GM19468 (cell line): ENCODE measurements around the gene ZNF581.

Experiments used
- ATAC-seq: cut with Tn5 transposase; IDR thresholded peaks from one replicate; pipeline ENCODE4 v1.9.1; 2021; ENCODE audit warnings: mild to moderate bottlenecking, moderate library complexity, moderate number of reproducible peaks; ENCODE audit not compliant: unreplicated experiment; ENCODE audit errors: extremely low read depth

The ZNF581 gene

DNA sequence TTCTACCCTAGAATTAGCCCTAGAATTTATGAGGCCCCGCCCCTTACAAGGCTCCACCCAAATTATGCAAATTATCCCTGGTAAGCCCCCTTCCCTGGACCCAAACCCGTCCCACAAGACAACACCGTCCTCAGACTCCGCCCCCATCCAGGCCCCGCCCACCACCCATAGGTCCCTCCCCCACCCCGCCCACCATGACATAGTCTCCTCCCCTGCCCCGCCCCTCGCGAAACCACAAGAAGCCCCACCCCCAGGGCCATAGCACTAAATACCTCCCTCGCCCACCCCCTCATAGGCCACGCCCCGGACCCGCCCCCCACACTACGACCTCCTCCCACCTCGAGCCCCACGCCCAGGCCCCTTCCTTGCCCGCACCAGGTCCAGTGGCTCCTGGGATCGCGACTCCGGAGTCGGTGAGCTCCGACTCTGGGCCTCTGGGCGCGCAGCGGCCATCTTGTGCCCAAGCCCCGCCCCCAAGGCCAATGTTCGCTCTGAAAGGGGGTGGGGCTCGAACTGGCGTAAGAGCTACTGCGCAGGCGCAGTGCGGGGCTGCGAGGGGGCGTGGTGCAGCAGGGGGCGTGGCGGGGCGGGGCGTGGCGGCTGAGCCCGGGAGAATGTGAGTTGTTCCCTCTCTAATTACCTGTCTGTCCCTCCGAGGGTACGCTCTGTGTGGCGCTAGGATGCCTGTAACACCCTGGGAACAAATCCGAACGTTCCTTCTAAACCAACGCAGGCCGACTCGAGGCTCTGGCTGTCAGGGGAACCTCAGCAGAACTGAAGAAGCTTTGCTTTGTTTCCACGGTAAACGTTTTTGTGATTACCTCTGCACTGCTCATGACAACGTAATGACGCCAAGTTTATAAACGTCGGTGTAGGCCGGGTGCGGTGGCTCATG is 19.1 kb upstream of the ZNF581 start, which contains the start of gene ZNF784:
Gene ZNF784, minus strand, starts transcription at position 458 of the 895 bp plus-strand sequence. Its CDS starts 5 bp downstream, at position 453.
- ATAC-seq: no peak

DNA sequence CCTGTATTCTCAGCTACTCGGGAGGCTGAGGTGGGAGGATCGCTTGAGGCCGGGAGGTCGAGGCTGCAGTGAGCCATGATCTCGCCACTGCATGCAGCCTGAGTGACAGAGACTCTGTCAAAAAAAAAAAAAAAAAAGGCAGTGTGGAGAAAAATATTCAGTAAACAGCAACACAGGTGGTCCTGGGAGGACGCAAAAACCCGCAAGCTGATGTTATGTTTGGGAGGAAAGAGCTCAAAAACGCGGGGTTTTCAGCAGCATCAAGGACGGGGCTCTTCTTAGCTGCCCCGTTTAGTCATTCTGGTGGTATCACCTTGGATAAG is 18.5 kb upstream of the ZNF581 start:
- ATAC-seq: no peak

GRCh38 chr19:55626350-55626749 is 17.1 kb upstream of the ZNF581 start:
- no peak for ATAC-seq

DNA sequence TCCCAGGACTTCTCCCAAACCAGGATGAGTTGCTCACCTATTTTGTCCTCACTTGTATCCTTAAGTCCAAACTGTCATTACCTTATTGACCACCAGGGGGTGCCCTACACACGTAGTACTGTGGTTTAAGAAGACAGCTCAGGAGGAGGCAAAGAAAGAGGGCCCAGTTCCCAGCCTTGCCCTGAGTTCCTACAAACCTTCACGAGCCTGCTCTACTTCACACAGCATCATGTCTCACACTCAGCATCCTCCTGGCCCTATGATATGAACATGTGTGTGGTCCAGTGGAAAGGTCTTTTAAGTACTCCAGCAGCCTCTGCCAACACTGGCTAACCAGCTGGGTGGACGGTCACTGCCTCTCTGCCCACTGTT is 11.0 kb upstream of the ZNF581 start:
- no peak for ATAC-seq

DNA sequence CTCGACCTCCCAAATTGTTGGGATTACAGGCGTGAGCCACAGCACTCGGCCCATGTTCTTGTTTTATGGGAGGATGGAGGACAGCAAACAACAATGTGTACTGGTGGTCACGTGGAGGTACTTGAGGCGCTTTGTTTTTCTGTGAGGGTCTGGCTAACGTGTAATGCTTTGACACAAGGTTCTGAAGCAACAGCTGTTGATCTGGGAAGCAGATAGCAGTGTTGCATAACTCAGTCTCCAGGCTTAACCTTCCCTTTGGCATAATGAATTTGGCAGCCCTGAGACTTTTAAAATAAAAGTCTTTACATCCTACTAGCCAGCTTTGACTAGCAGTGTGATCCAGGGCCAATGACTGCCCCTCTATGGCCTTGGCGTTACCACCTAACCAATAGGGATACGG is 9.6 kb upstream of the ZNF581 start:
- no peak for ATAC-seq

GRCh38 chr19:55635334-55635717 is 8.1 kb upstream of the ZNF581 start:
- ATAC-seq: no peak

- no peak for ATAC-seq
These were observed 7.5 kb upstream of the ZNF581 start for GRCh38 chr19:55635856-55636440.

DNA sequence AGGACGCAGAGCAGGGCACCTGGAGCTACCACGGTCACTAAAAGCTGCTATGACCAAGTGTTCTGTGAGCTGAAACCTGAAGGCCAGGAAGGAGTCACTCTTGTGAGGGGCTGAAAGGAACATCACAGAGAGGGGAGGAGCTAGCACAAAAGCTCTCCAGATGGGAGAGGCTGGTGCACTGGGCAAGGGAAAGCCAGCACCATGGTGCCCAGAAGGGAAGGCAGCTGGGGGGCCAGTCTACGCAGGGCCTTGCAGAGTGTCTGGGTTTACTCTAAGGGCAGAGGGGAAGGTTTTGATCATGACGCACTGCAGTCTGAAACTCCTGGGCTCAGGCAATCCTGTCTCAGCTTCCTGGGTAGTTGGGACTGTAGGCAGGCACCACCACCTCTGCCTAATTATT is 6.7 kb upstream of the ZNF581 start:
- no peak for ATAC-seq

- ATAC-seq: no peak
These were observed 5.9 kb upstream of the ZNF581 start for GRCh38 chr19:55637534-55637933.

GRCh38 chr19:55638864-55639359 is 4.5 kb upstream of the ZNF581 start:
- no peak for ATAC-seq

- ATAC-seq: peak; percentile 19
These were observed 3.3 kb upstream of the ZNF581 start for GRCh38 chr19:55640043-55640576.

DNA sequence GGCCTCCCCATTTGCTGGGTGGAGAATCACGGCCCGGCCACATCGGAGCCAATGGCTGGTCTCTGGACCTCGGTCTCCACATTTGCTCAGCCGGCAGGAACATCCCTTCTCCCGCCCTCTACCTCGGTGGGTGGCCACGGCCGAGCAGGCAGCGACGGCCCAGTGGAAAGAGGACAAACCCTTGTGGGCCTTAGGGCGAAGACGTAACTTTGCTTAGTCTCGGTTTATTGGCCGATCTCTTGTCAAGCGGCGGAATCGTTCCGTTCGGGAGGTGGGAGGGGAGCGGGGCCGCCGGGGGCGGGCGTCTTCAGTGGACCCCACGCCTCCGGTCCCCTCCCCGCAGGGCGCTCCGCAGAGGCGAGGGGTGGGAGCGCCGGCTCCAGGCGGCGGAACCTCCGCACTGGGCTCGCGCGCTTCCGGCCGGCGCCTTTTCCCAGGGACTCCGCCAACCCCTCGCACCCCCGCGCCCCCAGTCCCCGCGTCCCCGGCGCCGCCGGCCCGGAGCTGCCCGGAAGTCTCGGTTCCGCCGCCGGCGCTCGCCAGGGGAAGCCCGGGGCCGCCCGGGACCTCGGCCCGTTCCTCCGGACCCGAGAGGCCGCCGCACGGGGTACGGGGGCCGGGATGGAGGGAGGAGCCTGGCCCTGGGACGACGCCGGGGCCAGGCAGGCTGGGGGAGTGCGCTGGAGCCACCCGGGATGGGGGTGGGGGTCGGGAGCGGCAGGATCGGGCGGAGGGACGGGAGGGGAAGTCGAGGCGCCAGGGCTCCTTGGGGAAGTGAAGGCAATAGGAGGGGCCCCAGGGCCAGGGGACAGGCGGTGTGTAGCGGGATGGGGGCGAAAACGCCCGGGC is 2.6 kb upstream of the ZNF581 start, which contains the start of gene ZNF580:
Gene ZNF580, plus strand, starts transcription at position 426 of the 849 bp plus-strand sequence. CDS start 1,507 bp downstream, outside the sequence.
- no peak for ATAC-seq

- ATAC-seq: no peak
These were observed 1.9 kb upstream of the ZNF581 start for GRCh38 chr19:55641426-55642152.

DNA sequence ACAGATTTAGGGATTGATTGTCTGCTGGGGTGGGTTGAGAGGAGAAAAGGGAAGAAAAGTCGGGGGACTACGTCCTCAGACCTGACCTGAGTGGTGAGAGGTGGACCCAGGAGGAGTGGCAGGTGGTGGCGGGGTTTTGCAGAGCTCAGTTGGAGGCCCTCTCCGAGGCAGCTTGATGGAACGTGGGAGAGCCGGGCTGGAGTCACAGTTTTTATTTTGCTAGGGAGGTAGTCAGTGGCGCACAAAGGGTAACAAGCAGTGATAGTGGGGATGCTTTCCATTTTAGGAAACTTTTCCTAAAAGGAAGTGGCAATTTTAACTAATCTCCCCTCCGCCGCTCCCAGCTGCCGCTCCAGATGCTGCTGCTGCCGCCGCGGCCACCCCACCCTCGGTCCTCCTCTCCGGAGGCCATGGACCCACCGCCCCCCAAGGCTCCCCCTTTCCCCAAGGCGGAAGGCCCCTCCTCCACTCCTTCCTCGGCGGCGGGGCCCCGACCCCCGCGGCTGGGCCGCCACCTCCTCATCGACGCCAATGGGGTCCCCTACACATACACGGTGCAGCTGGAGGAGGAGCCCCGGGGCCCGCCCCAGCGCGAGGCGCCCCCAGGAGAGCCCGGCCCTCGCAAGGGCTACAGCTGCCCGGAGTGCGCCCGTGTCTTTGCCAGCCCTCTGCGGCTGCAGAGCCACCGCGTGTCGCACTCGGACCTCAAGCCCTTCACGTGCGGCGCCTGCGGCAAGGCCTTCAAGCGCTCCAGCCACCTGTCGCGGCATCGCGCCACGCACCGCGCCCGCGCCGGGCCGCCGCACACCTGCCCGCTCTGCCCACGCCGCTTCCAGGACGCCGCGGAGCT is 1.1 kb upstream of the ZNF581 start:
- ATAC-seq: no peak

GRCh38 chr19:55643887-55644176 is 383 bp downstream of the ZNF581 start:
- ATAC-seq: no peak

DNA sequence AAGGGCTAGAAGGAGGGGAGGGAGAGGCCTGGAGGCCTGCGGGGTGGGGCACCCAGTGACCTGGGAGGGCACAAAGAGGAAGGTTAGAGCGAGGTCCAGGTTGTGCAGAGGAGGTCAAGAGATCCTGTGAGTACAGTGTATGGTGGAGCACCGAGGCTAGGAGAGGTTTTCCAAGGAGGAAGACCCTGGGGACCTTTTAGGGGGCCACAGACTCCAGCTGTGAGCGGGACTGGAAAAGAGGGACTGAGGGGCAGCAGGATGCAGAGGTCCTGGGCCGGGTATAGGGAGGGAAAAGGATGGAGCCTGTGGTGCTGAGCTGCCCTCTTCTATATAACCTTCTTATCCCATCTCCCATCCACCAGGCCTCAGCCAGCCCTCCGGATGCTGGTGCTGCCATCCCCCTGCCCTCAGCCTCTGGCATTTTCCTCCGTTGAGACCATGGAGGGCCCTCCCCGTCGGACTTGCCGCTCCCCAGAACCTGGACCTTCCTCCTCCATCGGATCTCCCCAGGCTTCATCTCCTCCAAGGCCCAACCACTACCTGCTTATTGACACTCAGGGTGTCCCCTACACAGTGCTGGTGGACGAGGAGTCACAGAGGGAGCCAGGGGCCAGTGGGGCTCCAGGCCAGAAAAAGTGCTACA is 863 bp downstream of the ZNF581 start:
- ATAC-seq: no peak

DNA sequence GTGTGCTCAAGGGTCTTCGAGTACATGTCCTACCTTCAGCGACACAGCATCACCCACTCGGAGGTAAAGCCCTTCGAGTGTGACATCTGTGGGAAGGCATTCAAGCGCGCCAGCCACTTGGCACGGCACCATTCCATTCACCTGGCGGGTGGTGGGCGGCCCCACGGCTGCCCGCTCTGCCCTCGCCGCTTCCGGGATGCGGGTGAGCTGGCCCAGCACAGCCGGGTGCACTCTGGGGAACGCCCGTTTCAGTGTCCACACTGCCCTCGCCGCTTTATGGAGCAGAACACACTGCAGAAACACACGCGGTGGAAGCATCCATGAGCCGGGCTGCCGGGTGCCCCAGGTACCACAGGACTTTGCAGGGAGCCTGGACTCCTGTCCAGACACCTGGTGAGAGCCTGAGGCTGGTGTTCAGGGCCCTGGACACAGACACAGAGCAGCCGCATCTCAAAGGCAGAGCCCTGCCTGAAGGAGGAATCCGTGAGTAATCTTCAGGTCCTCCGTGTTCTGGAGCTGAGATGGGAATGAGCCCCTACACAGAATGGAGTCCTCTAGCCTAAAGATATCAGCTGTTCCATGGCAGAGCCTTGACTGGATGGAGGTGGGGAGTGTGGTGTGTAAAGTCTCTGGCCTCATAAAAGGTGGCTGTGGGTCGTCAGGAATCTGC is 1.5 kb downstream of the ZNF581 start:
- ATAC-seq: no peak

GRCh38 chr19:55645512-55645881 is 2.0 kb downstream of the ZNF581 start:
- no peak for ATAC-seq
